Stimulated activated naive CD8-positive, alpha-beta T cell treated with anti-CD3 and anti-CD28 coated beads, Interleukin-15, Interleukin-2, amounts not matched to agents 100 U/mL and 50 U/mL, for 24 hours (primary cell): ENCODE data around the gene LSM11.
A peak's percentile ranks its signal among the peaks of the same experiment; 100 is the strongest.
"Not testable (repeated sequence)": the region's sequence is repeated elsewhere in the genome, so short reads cannot be mapped to it uniquely, and the experiment has no call there.

Source experiments
- ATAC-seq: fragments of 150-1000 bp; cut with Tn5 transposase; one replicate; pipeline ENCODE4 v1.10.0; 2021
- DNase-seq: peaks from one replicate; pipeline ENCODE4 v3.0.0; 2021

The LSM11 gene

GRCh38 chr5:157743163-157744050 is at the start of gene LSM11:
LSM11 (plus strand) TSS chr5:157743712; CDS start chr5:157743751, 39 bp downstream.
- peak; percentile 93 for DNase-seq
- ATAC-seq, result peak; percentile 96

GRCh38 chr5:157693816-157694215 is 49.7 kb upstream of the LSM11 start:
- ATAC-seq, DNase-seq: not testable (repeated sequence)

- not testable (repeated sequence) for ATAC-seq, DNase-seq
These were observed 47.4 kb upstream of the LSM11 start for GRCh38 chr5:157696154-157696553.

- not testable (repeated sequence) for DNase-seq, ATAC-seq
These were observed 44.8 kb upstream of the LSM11 start for GRCh38 chr5:157698674-157699073.

- DNase-seq, result no peak
- no peak for ATAC-seq
These were observed 39.8 kb upstream of the LSM11 start for GRCh38 chr5:157703736-157704135.

GRCh38 chr5:157708866-157709265 is 34.6 kb upstream of the LSM11 start:
- DNase-seq (no peak), ATAC-seq (no peak)

GRCh38 chr5:157709346-157709745 is 34.2 kb upstream of the LSM11 start:
- ATAC-seq (no peak), DNase-seq (no peak)

- no peak for ATAC-seq
- no peak for DNase-seq
These were observed 33.1 kb upstream of the LSM11 start for GRCh38 chr5:157710431-157710830.

GRCh38 chr5:157710882-157711281 is 32.6 kb upstream of the LSM11 start:
- no peak for DNase-seq
- peak; percentile 55 for ATAC-seq

- no peak for ATAC-seq
These were observed 29.5 kb upstream of the LSM11 start for GRCh38 chr5:157713830-157714595.

GRCh38 chr5:157714596-157714864 is 29.0 kb upstream of the LSM11 start:
- no peak for ATAC-seq
- DNase-seq, result no peak

More at GRCh38 chr5:157713830-157714595, 29.5 kb upstream of the LSM11 start:
- DNase-seq, result no peak

GRCh38 chr5:157718519-157718918 is 25.0 kb upstream of the LSM11 start:
- peak; percentile 73 for ATAC-seq

GRCh38 chr5:157719245-157719644 is 24.3 kb upstream of the LSM11 start:
- DNase-seq (no peak), ATAC-seq (no peak)

More at GRCh38 chr5:157718519-157718918, 25.0 kb upstream of the LSM11 start:
- no peak for DNase-seq

GRCh38 chr5:157721159-157721558 is 22.4 kb upstream of the LSM11 start:
- ATAC-seq (no peak), DNase-seq (no peak)

- ATAC-seq, DNase-seq: not testable (repeated sequence)
These were observed 20.6 kb upstream of the LSM11 start for GRCh38 chr5:157722895-157723294.

- not testable (repeated sequence) for ATAC-seq, DNase-seq
These were observed 16.9 kb upstream of the LSM11 start for GRCh38 chr5:157726607-157727006.

GRCh38 chr5:157727858-157728257 is 15.7 kb upstream of the LSM11 start:
- ATAC-seq, DNase-seq: not testable (repeated sequence)

GRCh38 chr5:157729858-157730257 is 13.7 kb upstream of the LSM11 start:
- peak; percentile 68 for ATAC-seq
- DNase-seq, result no peak

- DNase-seq, result no peak
- no peak for ATAC-seq
These were observed 12.6 kb upstream of the LSM11 start for GRCh38 chr5:157730900-157731271.

- DNase-seq, result peak; percentile 98
- peak; percentile 97 for ATAC-seq
These were observed 12.0 kb upstream of the LSM11 start, which contains the start of gene THG1L for GRCh38 chr5:157731272-157732129. THG1L (plus strand) TSS chr5:157731420; CDS start chr5:157731441, 21 bp downstream.

GRCh38 chr5:157732130-157732514 is 11.4 kb upstream of the LSM11 start:
- DNase-seq, result no peak
- ATAC-seq, result no peak
